Measurements from ENCODE around the gene ZNF648.

DNA sequence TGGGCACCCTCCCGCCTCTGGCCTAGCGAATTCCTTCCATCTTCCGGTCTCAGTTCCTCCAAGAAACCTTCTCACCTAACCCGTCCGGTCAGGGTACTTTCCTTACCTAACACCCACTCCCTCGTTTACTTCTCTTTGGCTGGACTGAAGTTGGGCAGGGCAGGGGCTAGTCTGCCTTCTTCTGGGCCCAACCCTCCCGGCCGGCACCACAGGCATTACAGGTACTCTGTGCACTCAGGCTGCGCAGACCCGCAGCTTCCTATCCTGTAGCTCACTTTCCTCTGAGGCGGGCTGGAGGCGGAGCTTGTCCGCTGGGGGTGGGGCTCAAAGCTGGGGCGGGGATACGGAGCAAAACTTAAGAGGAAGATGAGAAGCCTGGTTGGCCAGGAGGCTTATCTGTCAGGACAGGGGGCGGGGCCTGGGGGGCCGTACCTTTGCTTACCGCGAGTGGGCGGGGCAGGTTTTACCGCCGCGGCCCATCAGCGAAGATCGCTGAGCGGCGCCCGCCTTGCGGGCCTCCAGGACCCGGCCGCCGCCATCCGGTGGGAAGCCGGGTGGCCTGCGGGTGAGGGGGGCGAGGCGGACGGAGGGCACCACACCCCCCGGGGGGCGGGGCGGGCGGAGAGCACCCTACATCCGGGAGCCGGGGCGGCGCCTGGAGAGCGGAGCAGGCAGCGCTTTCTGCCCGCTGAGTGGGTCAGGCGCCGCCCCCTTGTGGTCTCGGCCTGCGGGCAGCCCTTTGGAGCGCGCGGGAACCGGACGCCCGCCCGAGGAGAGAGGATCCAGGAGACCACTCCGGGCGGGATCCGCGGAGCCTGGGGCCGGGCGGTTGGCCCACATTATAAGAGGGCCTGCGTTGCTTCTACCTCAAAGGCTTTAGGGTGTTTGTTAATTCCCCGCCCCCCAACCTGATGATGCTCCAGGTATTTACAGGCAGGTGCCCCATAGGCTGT is 31.9 kb downstream of the ZNF648 start:
- TF ChIP-seq POLR2AphosphoS5 (IDR thresholded peaks at IDR 0.05; ENCODE audit: borderline replicate concordance, low read depth, low read length) (0 out of 2 replicates have a peak, but pooled peaks have one; percentile 28), FOXP2 (optimal IDR thresholded peaks at IDR 0.05; ENCODE audit: control extremely low read depth, extremely low read length, insufficient read depth) (no peak), EZH2 (IDR thresholded peaks at IDR 0.05) (no peak)
